Mucosa of stomach (tissue), 1 donor: Measurements from ENCODE around the gene RAB38.

Experiments
- H3K27me3 ChIP-seq: one replicate; pipeline ENCODE4 v1.7.0; 2013; ENCODE audit warnings: mild to moderate bottlenecking, low read length; ENCODE audit not compliant: control insufficient read depth, insufficient read depth
- H3K36me3 ChIP-seq: one replicate; pipeline ENCODE4 v1.7.0; 2013; ENCODE audit warnings: low read length; ENCODE audit not compliant: control insufficient read depth, insufficient read depth
- H3K4me1 ChIP-seq: one replicate; pipeline ENCODE4 v1.7.0; 2013; ENCODE audit warnings: mild to moderate bottlenecking, low read length; ENCODE audit not compliant: control insufficient read depth, insufficient read depth
- H3K4me3 ChIP-seq: one replicate; pipeline ENCODE4 v1.7.0; 2013; ENCODE audit warnings: low read length
- H3K9ac ChIP-seq: one replicate; pipeline ENCODE4 v1.7.0; 2013; ENCODE audit warnings: mild to moderate bottlenecking, low read length, moderate library complexity
- H3K9me3 ChIP-seq: one replicate; pipeline ENCODE4 v1.7.0; 2013; ENCODE audit warnings: mild to moderate bottlenecking, low read length, moderate library complexity; ENCODE audit not compliant: control insufficient read depth
- donor health status: Pancreatic carcinoma.

The RAB38 gene

DNA sequence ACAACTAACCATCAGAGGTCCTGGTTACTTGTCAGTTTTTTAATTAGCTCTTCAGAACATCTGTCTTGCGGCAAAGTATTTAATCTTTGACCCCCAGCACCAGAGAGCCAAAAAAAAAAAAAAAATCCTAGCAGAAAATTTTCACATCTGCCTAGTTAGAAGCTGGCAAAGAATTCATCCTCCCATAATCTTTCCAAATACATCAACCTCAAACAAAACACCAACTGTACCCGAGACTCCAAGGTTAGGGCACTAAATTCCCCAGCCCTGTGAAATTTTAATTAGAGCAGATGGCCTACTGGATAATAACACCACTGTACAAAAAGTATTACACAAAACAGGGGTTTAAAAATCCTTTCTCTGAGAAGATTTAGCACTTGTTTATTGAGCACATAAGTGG lies 55.7 kb downstream of the RAB38 start:
- no peaks in the 10 kb centered on the region for H3K36me3 ChIP-seq

DNA sequence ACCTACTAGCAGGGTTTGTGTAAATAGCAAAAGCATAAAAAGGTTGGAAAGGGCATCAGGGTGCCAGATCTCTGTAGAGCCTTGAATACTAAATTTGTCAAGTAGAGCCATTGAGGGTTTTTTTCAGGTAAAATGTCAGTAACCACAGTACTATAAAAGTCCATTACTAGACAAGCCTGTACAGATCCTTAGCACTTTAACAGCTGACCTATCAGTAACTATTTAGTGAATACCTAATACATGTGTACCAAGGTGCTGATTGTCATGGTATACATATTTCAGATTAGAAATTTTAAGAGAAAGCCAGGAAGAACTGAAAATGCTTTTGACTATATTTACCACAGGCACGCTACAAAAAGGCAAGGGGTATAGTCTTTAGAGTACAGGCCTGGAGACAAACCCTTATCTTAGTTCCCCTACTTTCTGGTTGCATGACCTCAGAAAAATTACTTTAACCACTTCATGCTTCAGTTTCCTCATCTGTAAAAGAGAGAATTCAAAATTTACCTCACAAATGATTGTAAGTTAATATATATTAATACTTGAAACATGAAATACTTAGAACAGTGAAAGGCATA lies 57.9 kb downstream of the RAB38 start:
- Histone ChIP-seq H3K4me1 (no peaks in the 10 kb centered on the region), H3K27me3 (no peaks in the 10 kb centered on the region), H3K9me3 (no peaks in the 10 kb centered on the region), H3K4me3 (no peak overlapping the region), H3K9ac (no peak overlapping the region), H3K36me3 (no peaks in the 10 kb centered on the region)

More for the DNA sequence above, 55.7 kb downstream of the RAB38 start:
- no peaks in the 10 kb centered on the region for H3K4me1 ChIP-seq
- H3K9me3 ChIP-seq: no peaks in the 10 kb centered on the region
- no peak overlapping the region for H3K4me3 ChIP-seq
- no peaks in the 10 kb centered on the region for H3K27me3 ChIP-seq
- H3K9ac ChIP-seq: no peak overlapping the region

DNA sequence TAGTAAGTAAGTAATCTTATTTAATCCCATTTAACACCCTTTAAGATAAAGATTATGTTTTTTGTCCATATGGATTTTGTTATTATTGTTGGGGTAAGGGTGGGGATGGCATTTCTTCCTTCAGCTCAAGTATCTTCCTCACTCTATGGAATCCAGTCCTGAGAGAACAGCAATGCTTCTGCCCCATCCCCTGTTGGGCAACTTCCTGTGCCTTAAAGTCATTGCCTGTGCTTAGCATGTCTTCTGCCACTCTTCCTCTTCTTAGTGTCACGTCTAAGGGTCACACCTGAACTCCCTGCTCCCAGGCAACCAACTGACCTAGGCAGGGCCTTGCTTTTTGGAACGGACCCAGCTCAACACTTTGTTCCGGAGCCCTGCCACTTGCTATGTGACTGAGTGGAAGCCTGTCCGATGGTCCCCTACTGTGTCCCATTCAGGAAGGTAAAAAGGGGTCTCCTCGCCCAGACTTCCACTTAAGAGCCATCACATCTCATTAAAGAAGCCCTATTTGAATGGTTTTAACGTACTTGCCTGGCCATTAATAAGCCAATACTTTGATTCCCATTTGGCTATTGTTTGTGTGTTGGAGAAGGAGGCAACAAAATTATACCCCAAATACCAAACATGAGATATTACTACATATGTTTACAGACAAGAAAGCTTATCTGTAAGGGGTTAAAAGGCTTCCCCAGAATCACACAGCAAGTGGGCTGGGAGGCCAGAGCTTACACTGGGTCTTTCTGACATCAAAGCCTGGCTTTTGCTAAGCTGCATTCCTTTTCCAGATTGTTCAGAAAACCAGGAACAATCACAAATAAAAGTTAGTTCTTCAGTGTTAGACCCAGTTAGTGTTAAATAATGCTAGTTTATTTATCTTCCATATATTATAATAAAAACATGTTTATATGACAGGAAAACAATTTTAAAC lies 59.2 kb downstream of the RAB38 start:
- Histone ChIP-seq H3K36me3 (no peaks in the 10 kb centered on the region), H3K9me3 (no peaks in the 10 kb centered on the region)

DNA sequence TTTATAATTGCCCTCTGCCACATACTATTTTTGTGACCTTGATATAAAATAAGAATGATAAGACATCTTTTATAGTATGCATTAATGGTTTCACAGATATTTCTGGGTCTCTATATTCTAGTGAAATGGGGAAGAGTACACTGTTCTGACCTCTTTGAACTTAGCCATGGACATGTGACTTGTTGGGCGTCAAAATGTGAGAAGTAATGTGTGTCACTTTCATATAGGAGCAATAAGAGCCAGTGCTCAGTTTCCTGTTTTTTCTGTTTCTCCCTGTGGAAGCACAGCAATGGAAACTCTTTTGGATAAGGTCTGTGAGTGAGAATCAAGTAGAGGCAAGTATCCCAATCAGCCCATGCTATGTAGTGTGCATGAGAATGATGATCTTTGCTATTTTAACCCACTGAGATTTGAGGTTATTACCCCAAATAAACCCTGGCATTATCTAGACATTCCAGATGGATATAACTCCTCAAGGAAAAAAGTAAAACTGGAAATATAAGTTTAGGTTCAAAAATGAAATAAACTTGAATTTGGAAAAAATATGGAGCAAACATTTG lies 60.7 kb downstream of the RAB38 start:
- Histone ChIP-seq H3K9ac (no peak overlapping the region), H3K4me3 (no peak overlapping the region), H3K36me3 (no peaks in the 10 kb centered on the region), H3K4me1 (peaks cover 7% of the 10 kb centered on the region), H3K27me3 (no peaks in the 10 kb centered on the region), H3K9me3 (no peaks in the 10 kb centered on the region)

More for the DNA sequence above, 59.2 kb downstream of the RAB38 start:
- no peak overlapping the region for H3K4me3 ChIP-seq
- no peaks in the 10 kb centered on the region for H3K27me3 ChIP-seq
- peaks cover 7% of the 10 kb centered on the region for H3K4me1 ChIP-seq
- H3K9ac ChIP-seq: no peak overlapping the region

DNA sequence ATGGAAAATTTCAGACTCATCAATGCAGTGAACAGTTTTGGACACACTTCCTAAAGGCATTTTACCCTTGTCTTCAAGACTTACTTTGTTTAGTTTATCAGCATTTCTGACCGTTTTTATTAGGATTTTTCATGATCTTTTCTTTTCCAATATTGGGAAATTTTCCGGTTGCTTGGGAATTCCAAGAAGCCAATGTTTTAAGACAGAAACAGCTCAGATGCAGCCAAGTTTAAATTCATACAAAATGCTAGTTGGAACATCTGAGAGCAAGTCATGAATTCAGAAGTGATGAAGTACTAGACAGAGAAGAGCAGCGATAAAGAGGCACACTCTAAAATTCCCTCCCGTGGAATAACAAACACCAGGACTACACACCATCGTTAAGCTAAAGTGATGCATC lies 68.6 kb downstream of the RAB38 start:
- no peak overlapping the region for H3K9ac ChIP-seq
- no peaks in the 10 kb centered on the region for H3K27me3 ChIP-seq
- no peaks in the 10 kb centered on the region for H3K36me3 ChIP-seq
- no peak overlapping the region for H3K4me3 ChIP-seq
- peaks cover 14% of the 10 kb centered on the region for H3K4me1 ChIP-seq
- H3K9me3 ChIP-seq: no peaks in the 10 kb centered on the region

DNA sequence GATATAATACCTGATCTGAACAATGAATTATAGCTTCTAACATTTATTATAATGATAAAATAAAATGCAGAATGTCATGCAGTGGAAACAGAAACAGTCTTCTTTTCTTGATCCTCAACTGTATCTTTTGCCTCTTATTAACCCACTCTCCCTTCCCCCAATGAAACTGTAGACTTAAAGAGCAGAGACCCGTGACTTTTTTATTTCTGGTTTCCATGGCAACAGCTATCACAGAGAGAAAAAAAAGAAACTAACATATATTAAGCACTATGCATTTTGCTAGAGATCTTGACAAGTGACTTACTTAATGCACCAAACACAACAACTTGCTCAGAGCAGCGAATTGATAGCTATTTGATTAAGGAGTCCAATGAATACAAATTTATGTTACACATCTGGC lies 69.3 kb downstream of the RAB38 start:
- no peak overlapping the region for H3K4me3 ChIP-seq
- H3K36me3 ChIP-seq: no peaks in the 10 kb centered on the region
- H3K4me1 ChIP-seq: peaks cover 11% of the 10 kb centered on the region
- H3K27me3 ChIP-seq: no peaks in the 10 kb centered on the region
- H3K9ac ChIP-seq: no peak overlapping the region
- H3K9me3 ChIP-seq: no peaks in the 10 kb centered on the region

DNA sequence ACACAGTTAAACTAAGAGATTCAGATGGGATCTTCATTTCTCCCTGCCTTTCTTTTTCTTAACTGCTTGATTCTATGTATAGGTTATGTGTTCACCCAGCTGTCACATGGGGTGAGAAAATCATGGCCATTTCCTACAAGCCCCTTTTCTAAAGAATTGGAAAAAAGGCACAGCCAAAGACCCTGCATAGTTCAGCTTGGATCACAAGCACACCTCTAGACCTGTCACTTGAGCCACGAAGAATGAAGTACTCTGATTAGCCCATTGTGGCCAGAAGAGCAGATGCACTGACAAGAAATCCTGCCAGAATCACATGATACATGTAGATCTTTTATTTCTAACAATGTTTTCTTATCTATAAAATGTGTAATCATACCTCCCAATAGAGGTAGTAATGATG lies 69.7 kb downstream of the RAB38 start:
- Histone ChIP-seq H3K36me3 (no peaks in the 10 kb centered on the region), H3K4me3 (no peak overlapping the region), H3K4me1 (peaks cover 11% of the 10 kb centered on the region), H3K9me3 (no peaks in the 10 kb centered on the region), H3K27me3 (no peaks in the 10 kb centered on the region), H3K9ac (no peak overlapping the region)

DNA sequence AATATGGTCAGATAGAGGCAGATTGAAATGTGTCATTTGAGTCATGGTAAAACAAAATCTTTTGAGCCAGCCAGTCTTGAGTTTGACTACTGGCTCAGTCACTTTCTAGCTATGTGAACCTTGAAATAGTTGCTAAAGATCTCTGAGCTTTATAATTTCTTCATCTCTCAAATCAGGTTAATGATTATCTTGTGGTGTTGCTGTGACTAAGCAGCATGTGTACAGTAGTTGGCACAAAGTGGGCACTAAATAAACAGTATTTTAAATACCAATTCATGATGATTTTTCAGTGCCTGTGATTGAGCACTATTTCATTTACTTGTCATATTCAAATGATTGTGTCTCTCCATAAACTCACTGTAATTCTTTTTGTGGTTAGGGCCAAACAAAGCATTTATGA lies 70.8 kb downstream of the RAB38 start:
- no peak overlapping the region for H3K4me3 ChIP-seq
- peaks cover 11% of the 10 kb centered on the region for H3K4me1 ChIP-seq
- no peaks in the 10 kb centered on the region for H3K36me3 ChIP-seq
- no peak overlapping the region for H3K9ac ChIP-seq
- H3K9me3 ChIP-seq: no peaks in the 10 kb centered on the region
- no peaks in the 10 kb centered on the region for H3K27me3 ChIP-seq

DNA sequence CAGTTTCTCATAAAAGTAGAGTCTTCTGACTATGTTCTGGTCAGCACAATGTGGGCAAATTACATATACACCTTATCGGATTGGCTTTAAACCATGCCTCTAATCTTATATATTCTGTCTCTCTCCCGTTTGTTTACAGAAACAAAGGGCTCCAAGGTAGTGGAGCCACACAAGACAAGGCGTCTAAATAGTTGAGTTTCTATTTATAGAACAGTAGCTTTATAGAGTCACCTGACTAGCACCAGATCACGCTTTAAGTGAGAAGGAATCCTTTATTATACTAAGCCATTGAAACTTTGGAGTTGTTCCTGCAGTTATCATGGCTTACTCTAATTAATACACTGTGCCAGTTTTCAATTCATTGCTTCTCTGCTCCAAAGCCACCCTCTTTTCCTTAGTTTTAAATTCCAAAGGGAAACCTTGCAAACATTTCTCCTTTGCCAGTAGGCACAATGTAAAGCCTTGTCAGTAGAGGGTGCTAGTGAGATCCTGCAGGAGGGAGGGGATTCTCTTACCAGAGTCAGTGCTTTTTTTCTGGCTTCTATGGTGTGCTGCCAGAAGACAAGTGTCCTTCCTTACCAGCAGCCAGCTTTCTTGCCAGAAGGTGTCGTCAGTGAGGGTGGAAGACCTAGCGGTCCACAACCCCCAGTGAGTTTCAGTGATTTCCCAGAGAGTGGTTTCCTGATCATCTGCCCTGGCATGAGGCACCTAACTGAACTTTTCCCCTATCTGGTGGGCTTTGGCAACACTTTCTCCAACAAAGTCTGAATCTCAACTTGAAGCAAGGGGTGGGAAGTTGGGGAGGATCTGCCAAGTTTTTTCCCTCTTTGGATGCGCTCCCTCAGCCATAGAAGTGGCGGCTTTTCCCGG lies 71.7 kb downstream of the RAB38 start:
- Histone ChIP-seq H3K9ac (no peak overlapping the region), H3K9me3 (no peaks in the 10 kb centered on the region), H3K27me3 (no peaks in the 10 kb centered on the region), H3K4me3 (no peak overlapping the region), H3K4me1 (peaks cover 11% of the 10 kb centered on the region), H3K36me3 (no peaks in the 10 kb centered on the region)

DNA sequence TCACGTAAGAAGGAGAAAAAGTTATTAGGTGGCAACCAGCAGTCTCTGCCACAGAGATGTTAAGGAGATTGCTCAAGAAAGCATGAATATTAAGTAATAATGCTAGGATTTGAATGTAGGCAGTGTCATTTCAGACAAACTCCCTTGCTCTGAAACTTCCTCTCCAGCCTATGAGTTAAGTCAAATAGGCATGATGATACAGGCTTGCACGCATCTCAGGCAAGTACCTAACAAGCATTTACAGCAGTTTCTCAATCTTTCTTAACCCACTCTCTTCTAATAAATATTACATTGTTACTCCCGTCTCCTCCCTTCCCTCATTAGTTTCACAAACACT lies 72.7 kb downstream of the RAB38 start:
- Histone ChIP-seq H3K9me3 (no peaks in the 10 kb centered on the region), H3K27me3 (no peaks in the 10 kb centered on the region)

DNA sequence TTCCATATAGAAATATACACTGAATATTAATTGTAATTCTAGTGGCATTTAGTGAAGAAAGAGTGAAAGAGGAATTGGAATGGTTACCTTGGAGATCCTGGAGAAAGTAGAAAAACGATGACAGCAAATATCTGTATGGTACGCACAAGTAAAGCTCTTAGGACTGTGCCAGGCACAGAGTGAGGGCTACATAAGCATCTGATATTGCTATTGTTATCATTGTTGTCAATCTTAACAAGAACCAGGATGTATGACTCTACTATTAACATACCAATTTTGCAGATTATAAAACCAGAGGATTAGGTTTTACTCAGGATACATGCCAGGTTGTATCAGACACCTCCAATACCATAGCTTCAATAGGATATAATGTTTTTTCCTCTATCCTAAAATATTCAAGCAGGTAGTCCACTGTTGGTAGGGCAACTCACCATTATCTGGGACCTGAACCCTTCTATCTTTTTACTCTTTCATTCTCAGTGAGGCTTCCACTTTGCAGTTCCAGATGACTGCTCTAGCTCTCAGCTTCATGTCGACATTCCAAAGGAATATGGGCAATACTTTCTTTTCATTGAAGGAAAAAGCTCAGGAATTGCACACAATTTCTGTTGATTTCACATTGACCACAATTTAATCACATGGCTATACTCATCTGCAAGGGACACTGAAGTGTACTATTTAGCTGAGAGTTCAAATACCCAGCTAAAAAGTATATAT lies 73.2 kb downstream of the RAB38 start:
- H3K27me3 ChIP-seq: no peaks in the 10 kb centered on the region
- H3K36me3 ChIP-seq: no peaks in the 10 kb centered on the region
- H3K9ac ChIP-seq: no peak overlapping the region
- no peaks in the 10 kb centered on the region for H3K9me3 ChIP-seq
- H3K4me3 ChIP-seq: no peak overlapping the region
- H3K4me1 ChIP-seq: peaks cover 11% of the 10 kb centered on the region

More for the DNA sequence above, 72.7 kb downstream of the RAB38 start:
- Histone ChIP-seq H3K4me1 (peaks cover 11% of the 10 kb centered on the region), H3K36me3 (no peaks in the 10 kb centered on the region), H3K9ac (no peak overlapping the region), H3K4me3 (no peak overlapping the region)
